Measurements from ENCODE around the gene PLA2G12B.

DNA sequence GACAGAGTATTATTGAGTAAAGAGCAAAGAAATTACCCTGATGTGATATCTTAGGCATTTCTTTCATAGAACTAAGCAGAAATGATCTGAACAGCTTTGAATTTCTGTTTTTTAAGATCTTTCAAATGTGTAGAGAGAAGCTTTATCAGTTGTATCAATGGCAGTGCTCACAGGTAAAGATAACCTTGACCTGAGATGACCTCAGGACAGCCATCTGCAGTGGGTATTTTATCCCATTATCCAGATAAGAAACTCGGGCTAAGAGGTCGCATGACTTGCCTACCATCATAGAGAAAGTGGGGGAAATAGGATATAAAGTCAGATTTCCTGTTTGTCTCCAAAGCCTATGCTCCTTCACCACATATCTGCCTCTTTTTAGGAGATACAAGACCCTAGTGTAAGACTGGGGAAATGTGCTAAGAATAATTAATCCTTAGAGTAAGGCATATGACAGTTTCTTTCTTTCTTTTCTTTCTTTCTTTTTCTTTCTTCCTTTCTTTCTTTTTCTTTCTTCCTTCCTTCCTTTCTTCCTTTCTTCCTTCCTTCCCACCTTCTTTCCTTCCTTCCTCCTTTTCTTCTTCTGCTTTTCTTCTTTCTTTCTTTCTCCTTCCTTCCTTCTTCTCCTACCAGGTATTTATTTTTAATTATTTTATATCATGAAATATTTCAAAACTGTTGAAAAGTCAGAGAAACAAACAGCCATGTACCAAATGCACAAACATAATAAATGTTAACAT is 10.9 kb downstream of the PLA2G12B start:
- TF ChIP-seq, protein P1, sequence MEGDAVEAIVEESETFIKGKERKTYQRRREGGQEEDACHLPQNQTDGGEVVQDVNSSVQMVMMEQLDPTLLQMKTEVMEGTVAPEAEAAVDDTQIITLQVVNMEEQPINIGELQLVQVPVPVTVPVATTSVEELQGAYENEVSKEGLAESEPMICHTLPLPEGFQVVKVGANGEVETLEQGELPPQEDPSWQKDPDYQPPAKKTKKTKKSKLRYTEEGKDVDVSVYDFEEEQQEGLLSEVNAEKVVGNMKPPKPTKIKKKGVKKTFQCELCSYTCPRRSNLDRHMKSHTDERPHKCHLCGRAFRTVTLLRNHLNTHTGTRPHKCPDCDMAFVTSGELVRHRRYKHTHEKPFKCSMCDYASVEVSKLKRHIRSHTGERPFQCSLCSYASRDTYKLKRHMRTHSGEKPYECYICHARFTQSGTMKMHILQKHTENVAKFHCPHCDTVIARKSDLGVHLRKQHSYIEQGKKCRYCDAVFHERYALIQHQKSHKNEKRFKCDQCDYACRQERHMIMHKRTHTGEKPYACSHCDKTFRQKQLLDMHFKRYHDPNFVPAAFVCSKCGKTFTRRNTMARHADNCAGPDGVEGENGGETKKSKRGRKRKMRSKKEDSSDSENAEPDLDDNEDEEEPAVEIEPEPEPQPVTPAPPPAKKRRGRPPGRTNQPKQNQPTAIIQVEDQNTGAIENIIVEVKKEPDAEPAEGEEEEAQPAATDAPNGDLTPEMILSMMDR (IDR thresholded peaks at IDR 0.05): no peak
- TF ChIP-seq POLR2A (IDR thresholded peaks at IDR 0.05): no peak
